Measurements from ENCODE around the gene ULK4.

Gene ULK4

DNA sequence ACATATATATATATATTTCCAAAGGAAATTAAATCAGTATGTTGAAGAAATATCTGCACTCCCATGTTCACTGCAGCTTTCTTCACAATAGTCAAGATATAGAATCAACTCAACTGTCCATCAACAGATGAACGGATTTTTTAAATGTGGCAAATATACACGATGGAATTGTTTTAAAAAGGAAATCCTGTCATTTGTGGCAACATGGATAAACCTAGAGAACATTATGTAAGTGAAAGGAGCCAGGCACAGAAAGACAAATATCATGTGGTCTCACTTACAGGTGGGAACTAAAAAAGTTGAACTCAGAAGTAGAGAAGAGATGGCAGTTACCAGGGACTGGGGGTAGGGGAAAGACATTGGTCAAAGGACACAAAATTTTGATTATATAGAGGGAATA is 253.7 kb downstream of the ULK4 start:
- Histone ChIP-seq H3K4me3 (ENCODE audit: low read depth in 1 of 2, low read length in 2 of 2) (no peak overlapping the region), H3K27ac (ENCODE audit: low read length) (no peak overlapping the region), H3K4me2 (ENCODE audit: insufficient read depth, low read length) (no peak overlapping the region), H3K4me1 (ENCODE audit: insufficient read depth, low read length) (no peaks in the 10 kb centered on the region), H2AFZ (ENCODE audit: low read depth, low read length) (no peak overlapping the region), H3K27me3 (ENCODE audit: insufficient read depth, low read length, poor library complexity) (no peaks in the 10 kb centered on the region), H3K79me2 (ENCODE audit: insufficient read depth, low read length) (no peaks in the 10 kb centered on the region), H3K9me3 (ENCODE audit: insufficient read depth, low read length, severe bottlenecking) (no peaks in the 10 kb centered on the region), H3K9ac (ENCODE audit: low read depth, low read length) (no peak overlapping the region), H4K20me1 (ENCODE audit: insufficient read depth, low read length) (no peaks in the 10 kb centered on the region), H3K36me3 (ENCODE audit: insufficient read depth, low read length) (no peaks in the 10 kb centered on the region)
- DNase-seq (no peak), ATAC-seq (ENCODE audit: insufficient read depth, low read depth) (no peak)
- TF ChIP-seq CTCF (IDR thresholded peaks at IDR 0.05; ENCODE audit: borderline replicate concordance, extremely low read depth, low read length, poor library complexity, severe bottlenecking) (no peak), EZH2 (IDR thresholded peaks at IDR 0.05; ENCODE audit: borderline replicate concordance, low read depth, low read length, severe bottlenecking) (no peak)

DNA sequence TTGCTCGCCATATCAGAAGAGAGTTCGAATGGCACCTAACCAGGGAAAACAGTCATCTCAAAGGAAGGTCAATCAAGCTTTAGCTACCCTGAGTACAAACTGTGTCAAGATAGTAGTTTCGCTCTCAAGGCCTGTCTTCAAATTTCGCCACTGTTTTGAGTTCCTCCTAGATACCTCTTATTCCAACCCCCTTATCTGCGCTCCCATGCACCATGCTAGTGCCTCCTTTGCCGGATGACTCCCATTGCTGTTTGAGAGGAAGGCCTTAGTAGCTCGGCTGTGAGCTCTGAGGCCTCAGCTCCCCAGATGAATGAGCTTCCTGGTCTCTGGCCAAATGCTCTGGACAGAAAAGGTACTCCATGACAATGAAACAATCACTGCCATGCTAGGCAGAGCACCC is 256.0 kb downstream of the ULK4 start:
- ATAC-seq (ENCODE audit: insufficient read depth, low read depth) (no peak), DNase-seq (no peak)
- H2AFZ ChIP-seq (ENCODE audit: low read depth, low read length): no peak overlapping the region
- no peaks in the 10 kb centered on the region for H3K4me1 ChIP-seq (ENCODE audit: insufficient read depth, low read length)
- no peaks in the 10 kb centered on the region for H3K79me2 ChIP-seq (ENCODE audit: insufficient read depth, low read length)
- H3K4me3 ChIP-seq (ENCODE audit: low read depth in 1 of 2, low read length in 2 of 2): no peak overlapping the region
- no peak overlapping the region for H3K9ac ChIP-seq (ENCODE audit: low read depth, low read length)
- H3K9me3 ChIP-seq (ENCODE audit: insufficient read depth, low read length, severe bottlenecking): no peaks in the 10 kb centered on the region
- H4K20me1 ChIP-seq (ENCODE audit: insufficient read depth, low read length): no peaks in the 10 kb centered on the region
- H3K27me3 ChIP-seq (ENCODE audit: insufficient read depth, low read length, poor library complexity): no peaks in the 10 kb centered on the region
- TF ChIP-seq EZH2 (IDR thresholded peaks at IDR 0.05; ENCODE audit: borderline replicate concordance, low read depth, low read length, severe bottlenecking): no peak
- no peak for TF ChIP-seq CTCF (IDR thresholded peaks at IDR 0.05; ENCODE audit: borderline replicate concordance, extremely low read depth, low read length, poor library complexity, severe bottlenecking)
- no peak overlapping the region for H3K4me2 ChIP-seq (ENCODE audit: insufficient read depth, low read length)
- no peaks in the 10 kb centered on the region for H3K36me3 ChIP-seq (ENCODE audit: insufficient read depth, low read length)
- no peak overlapping the region for H3K27ac ChIP-seq (ENCODE audit: low read length)

- Histone ChIP-seq H3K4me1 (ENCODE audit: insufficient read depth, low read length) (no peaks in the 10 kb centered on the region), H3K79me2 (ENCODE audit: insufficient read depth, low read length) (no peaks in the 10 kb centered on the region), H3K9ac (ENCODE audit: low read depth, low read length) (no peak overlapping the region), H3K36me3 (ENCODE audit: insufficient read depth, low read length) (no peaks in the 10 kb centered on the region), H3K9me3 (ENCODE audit: insufficient read depth, low read length, severe bottlenecking) (no peaks in the 10 kb centered on the region), H4K20me1 (ENCODE audit: insufficient read depth, low read length) (no peaks in the 10 kb centered on the region), H3K4me2 (ENCODE audit: insufficient read depth, low read length) (no peak overlapping the region), H2AFZ (ENCODE audit: low read depth, low read length) (no peak overlapping the region), H3K27me3 (ENCODE audit: insufficient read depth, low read length, poor library complexity) (no peaks in the 10 kb centered on the region), H3K4me3 (ENCODE audit: low read depth in 1 of 2, low read length in 2 of 2) (no peak overlapping the region), H3K27ac (ENCODE audit: low read length) (no peak overlapping the region)
- TF ChIP-seq CTCF (IDR thresholded peaks at IDR 0.05; ENCODE audit: borderline replicate concordance, extremely low read depth, low read length, poor library complexity, severe bottlenecking): no peak
- no peak for TF ChIP-seq EZH2 (IDR thresholded peaks at IDR 0.05; ENCODE audit: borderline replicate concordance, low read depth, low read length, severe bottlenecking)
- DNase-seq: no peak
- ATAC-seq (ENCODE audit: insufficient read depth, low read depth): no peak
These were observed 260.7 kb downstream of the ULK4 start for GRCh38 chr3:41701191-41701698.

GRCh38 chr3:41700155-41700554 is 261.7 kb downstream of the ULK4 start:
- Histone ChIP-seq H3K9ac (ENCODE audit: low read depth, low read length) (no peak overlapping the region), H3K27ac (ENCODE audit: low read length) (no peak overlapping the region), H3K4me3 (ENCODE audit: low read depth in 1 of 2, low read length in 2 of 2) (no peak overlapping the region), H3K79me2 (ENCODE audit: insufficient read depth, low read length) (no peaks in the 10 kb centered on the region), H3K36me3 (ENCODE audit: insufficient read depth, low read length) (no peaks in the 10 kb centered on the region), H3K9me3 (ENCODE audit: insufficient read depth, low read length, severe bottlenecking) (no peaks in the 10 kb centered on the region), H3K4me2 (ENCODE audit: insufficient read depth, low read length) (no peak overlapping the region), H4K20me1 (ENCODE audit: insufficient read depth, low read length) (no peaks in the 10 kb centered on the region), H3K4me1 (ENCODE audit: insufficient read depth, low read length) (no peaks in the 10 kb centered on the region), H3K27me3 (ENCODE audit: insufficient read depth, low read length, poor library complexity) (no peaks in the 10 kb centered on the region), H2AFZ (ENCODE audit: low read depth, low read length) (no peak overlapping the region)
- DNase-seq (no peak), ATAC-seq (ENCODE audit: insufficient read depth, low read depth) (no peak)
- TF ChIP-seq CTCF (IDR thresholded peaks at IDR 0.05; ENCODE audit: borderline replicate concordance, extremely low read depth, low read length, poor library complexity, severe bottlenecking) (no peak), EZH2 (IDR thresholded peaks at IDR 0.05; ENCODE audit: borderline replicate concordance, low read depth, low read length, severe bottlenecking) (no peak)

Data from DND-41 (cell line).